Upper lobe of left lung (tissue), 6 donors: ENCODE results near the gene ARHGDIA. TPM values are rescaled to one million over a fixed set of nuclear protein-coding genes. Genes with fewer than 3 reads are reported as not detected.

Experiments
- ATAC-seq, 2 donors: fragments of 200-7000 bp; cut with Tn5 transposase; one replicate each; pipeline ENCODE4 v1.9.1; 2022; ENCODE audit warnings: mild to moderate bottlenecking in 2 of 2, moderate library complexity in 2 of 2; ENCODE audit not compliant: low FRiP score in 2 of 2
- DNase-seq, 2 donors: peaks; one replicate each; pipeline ENCODE4 v3.0.0-alpha.2; 2019 to 2020
- H3K27ac ChIP-seq, 4 donors: fragments of 200-600 bp; sonication (generic); one replicate each; pipeline ENCODE4 v1.5.1; 2016 to 2019
- H3K27me3 ChIP-seq, 4 donors: fragments of 200-600 bp; sonication (generic); one replicate each; pipeline ENCODE4 v1.5.1; 2017 to 2019
- H3K36me3 ChIP-seq, 4 donors: fragments of 200-600 bp; sonication (generic); one replicate each; pipeline ENCODE4 v1.5.1; 2016 to 2019
- H3K4me1 ChIP-seq, 4 donors: fragments of 200-600 bp; sonication (generic); one replicate each; pipeline ENCODE4 v1.5.1; 2018 to 2019
- H3K4me3 ChIP-seq, 4 donors: fragments of 200-600 bp; sonication (generic); one replicate each; pipeline ENCODE4 v1.5.1; 2017 to 2019; ENCODE audit warnings: mild to moderate bottlenecking in 2 of 4, moderate library complexity in 1 of 4
- H3K9me3 ChIP-seq, 4 donors: fragments of 200-600 bp; sonication (generic); one replicate each; pipeline ENCODE4 v1.5.1; 2018 to 2019
- CTCF ChIP-seq, 6 experiments: fragments of 450-650 bp in 4 of 6; fragments of 200-600 bp in 2 of 6; sonication (generic) in 2 of 6; IDR thresholded peaks; one replicate each; pipeline ENCODE4 v1.5.1; 2016 to 2019; ENCODE audit warnings: antibody characterized with exemption in 6 of 6
- EP300 ChIP-seq, 4 donors: sonication (generic); formaldehyde crosslinking; IDR thresholded peaks; one replicate each; pipeline ENCODE4 v1.5.1; 2017; ENCODE audit warnings: antibody characterized with exemption in 4 of 4, control low read depth in 2 of 4
- POLR2A ChIP-seq, 4 donors: fragments of 450-650 bp; IDR thresholded peaks; one replicate each; pipeline ENCODE4 v1.5.1; 2016 to 2017; ENCODE audit warnings: antibody characterized with exemption in 4 of 4, mild to moderate bottlenecking in 2 of 4
- POLR2AphosphoS5 ChIP-seq, 2 donors: sonication (generic); formaldehyde crosslinking; IDR thresholded peaks; one replicate each; pipeline ENCODE4 v1.5.1; 2017; ENCODE audit warnings: antibody characterized with exemption in 2 of 2
- WGBS, 2 donors: methylation state at CpG; one replicate each; pipeline ENCODE4 v1.1.5; 2017 to 2018; 5-methylcytosine and 5-hydroxymethylcytosine counted together
- total RNA-seq, 6 donors: library from RNA; depleted of rRNA in 4 of 6; stranded (reverse); fragments of >200 nt in 4 of 6; gene quantifications; one replicate each; pipeline versions ENCODE4 v1.1.0 to v1.2.1, GENCODE V29; 2016 to 2021
- donor health status: DM: no; HTN: no; CAD: no; lungs with moderate emphysema.
- donor health status: DM: no; HTN: yes; CAD: no; lungs with severe emphysema.

Gene ARHGDIA
- total RNA-seq, 6 donors from 2014 or later: 171 to 522 (median 302) TPM

GRCh38 chr17:81884520-81884919 is 13.4 kb upstream of the ARHGDIA start:
- Histone ChIP-seq H3K27me3 (no peaks in the 10 kb centered on the region), H3K4me3 (no peak overlapping the region), H3K9me3 (no peaks in the 10 kb centered on the region), H3K27ac (no peak overlapping the region), H3K36me3 (peaks cover 12 to 72% (median 53%) of the 10 kb centered on the region in 4 donors), H3K4me1 (peaks cover 0 to 3% (median under 1%) of the 10 kb centered on the region in 4 donors)
- ATAC-seq: no peak
- DNase-seq: no peak
- TF ChIP-seq POLR2A (IDR thresholded peaks at IDR 0.05) (no peak), POLR2AphosphoS5 (IDR thresholded peaks at IDR 0.05) (no peak), EP300 (IDR thresholded peaks at IDR 0.05) (no peak), CTCF (IDR thresholded peaks at IDR 0.05) (no peak)
- WGBS, 2 donors: 75 to 78% methylated on average over 5 to 11 of the region's 11 CpGs

GRCh38 chr17:81879121-81879520 is 8.0 kb upstream of the ARHGDIA start:
- H3K9me3 ChIP-seq: no peaks in the 10 kb centered on the region
- H3K4me1 ChIP-seq: no peaks in the 10 kb centered on the region
- H3K27me3 ChIP-seq: no peaks in the 10 kb centered on the region
- no peak for DNase-seq
- no peak overlapping the region for H3K27ac ChIP-seq
- ATAC-seq: no peak
- peaks cover 0 to 23% (median 9%) of the 10 kb centered on the region in 4 donors for H3K36me3 ChIP-seq
- H3K4me3 ChIP-seq: no peak overlapping the region
- WGBS, 2 donors: 87 to 95% methylated on average over 5 of the region's 5 CpGs
- TF ChIP-seq CTCF (IDR thresholded peaks at IDR 0.05) (no peak), POLR2AphosphoS5 (IDR thresholded peaks at IDR 0.05) (no peak), EP300 (IDR thresholded peaks at IDR 0.05) (no peak), POLR2A (IDR thresholded peaks at IDR 0.05) (no peak)

- DNase-seq (no peak), ATAC-seq (no peak)
- Histone ChIP-seq H3K27me3 (no peaks in the 10 kb centered on the region), H3K36me3 (peaks cover 0 to 15% (median 6%) of the 10 kb centered on the region in 4 donors), H3K9me3 (no peaks in the 10 kb centered on the region), H3K27ac (no peak overlapping the region), H3K4me3 (no peak overlapping the region), H3K4me1 (no peaks in the 10 kb centered on the region)
- 91 to 100% methylated on average over 3 of the region's 3 CpGs for WGBS, 2 donors
- TF ChIP-seq POLR2AphosphoS5 (IDR thresholded peaks at IDR 0.05) (no peak), CTCF (IDR thresholded peaks at IDR 0.05) (no peak), EP300 (IDR thresholded peaks at IDR 0.05) (no peak), POLR2A (IDR thresholded peaks at IDR 0.05) (no peak)
These were observed 7.2 kb upstream of the ARHGDIA start for GRCh38 chr17:81878294-81878693.

GRCh38 chr17:81877569-81877968 is 6.4 kb upstream of the ARHGDIA start:
- DNase-seq: no peak
- H3K36me3 ChIP-seq: peaks cover 0 to 12% (median 6%) of the 10 kb centered on the region in 4 donors

More at GRCh38 chr17:81877569-81877968, 6.4 kb upstream of the ARHGDIA start:
- ATAC-seq: no peak
- H3K4me1 ChIP-seq: peaks cover 3 to 7% (median 4%) of the 10 kb centered on the region in 4 donors
- 91 to 95% methylated on average over 5 of the region's 5 CpGs for WGBS, 2 donors
- H3K27ac ChIP-seq: no peak overlapping the region
- TF ChIP-seq CTCF (IDR thresholded peaks at IDR 0.05) (no peak), EP300 (IDR thresholded peaks at IDR 0.05) (no peak), POLR2AphosphoS5 (IDR thresholded peaks at IDR 0.05) (no peak), POLR2A (IDR thresholded peaks at IDR 0.05) (no peak)
- no peaks in the 10 kb centered on the region for H3K9me3 ChIP-seq
- H3K4me3 ChIP-seq: no peak overlapping the region
- no peaks in the 10 kb centered on the region for H3K27me3 ChIP-seq
